ENCODE results near the gene ATP8B1.

DNA sequence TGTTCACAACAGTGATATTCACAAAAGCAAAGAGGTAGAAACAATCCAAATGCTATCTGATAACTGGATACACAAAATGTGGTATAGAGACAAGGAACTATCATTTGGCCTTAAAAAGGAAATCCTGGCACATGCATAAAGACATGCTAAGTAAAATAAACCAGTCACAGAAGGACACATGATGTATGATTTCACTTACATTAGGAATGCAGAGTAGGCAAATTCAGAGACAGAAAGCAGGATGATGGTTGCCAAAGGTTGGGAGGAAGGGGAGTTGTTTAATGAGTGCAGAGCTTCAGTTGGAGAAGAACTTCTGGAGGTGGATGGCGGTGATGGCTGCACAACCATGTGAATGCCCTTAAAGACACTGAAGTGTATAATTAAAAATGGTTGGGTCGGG is 38.1 kb downstream of the ATP8B1 start:
- TF ChIP-seq, protein P1, sequence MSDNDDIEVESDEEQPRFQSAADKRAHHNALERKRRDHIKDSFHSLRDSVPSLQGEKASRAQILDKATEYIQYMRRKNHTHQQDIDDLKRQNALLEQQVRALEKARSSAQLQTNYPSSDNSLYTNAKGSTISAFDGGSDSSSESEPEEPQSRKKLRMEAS (IDR thresholded peaks at IDR 0.05) = no peak
- TF ChIP-seq, protein P2, sequence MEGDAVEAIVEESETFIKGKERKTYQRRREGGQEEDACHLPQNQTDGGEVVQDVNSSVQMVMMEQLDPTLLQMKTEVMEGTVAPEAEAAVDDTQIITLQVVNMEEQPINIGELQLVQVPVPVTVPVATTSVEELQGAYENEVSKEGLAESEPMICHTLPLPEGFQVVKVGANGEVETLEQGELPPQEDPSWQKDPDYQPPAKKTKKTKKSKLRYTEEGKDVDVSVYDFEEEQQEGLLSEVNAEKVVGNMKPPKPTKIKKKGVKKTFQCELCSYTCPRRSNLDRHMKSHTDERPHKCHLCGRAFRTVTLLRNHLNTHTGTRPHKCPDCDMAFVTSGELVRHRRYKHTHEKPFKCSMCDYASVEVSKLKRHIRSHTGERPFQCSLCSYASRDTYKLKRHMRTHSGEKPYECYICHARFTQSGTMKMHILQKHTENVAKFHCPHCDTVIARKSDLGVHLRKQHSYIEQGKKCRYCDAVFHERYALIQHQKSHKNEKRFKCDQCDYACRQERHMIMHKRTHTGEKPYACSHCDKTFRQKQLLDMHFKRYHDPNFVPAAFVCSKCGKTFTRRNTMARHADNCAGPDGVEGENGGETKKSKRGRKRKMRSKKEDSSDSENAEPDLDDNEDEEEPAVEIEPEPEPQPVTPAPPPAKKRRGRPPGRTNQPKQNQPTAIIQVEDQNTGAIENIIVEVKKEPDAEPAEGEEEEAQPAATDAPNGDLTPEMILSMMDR (IDR thresholded peaks at IDR 0.05; ENCODE audit: low read depth, low read length, missing input control) = no peak
- TF ChIP-seq EGR1 (IDR thresholded peaks at IDR 0.05; ENCODE audit: low read depth in 2 of 2) = no peak
- TF ChIP-seq RAD21 (IDR thresholded peaks at IDR 0.05) = no peak
- TF ChIP-seq, protein P3, sequence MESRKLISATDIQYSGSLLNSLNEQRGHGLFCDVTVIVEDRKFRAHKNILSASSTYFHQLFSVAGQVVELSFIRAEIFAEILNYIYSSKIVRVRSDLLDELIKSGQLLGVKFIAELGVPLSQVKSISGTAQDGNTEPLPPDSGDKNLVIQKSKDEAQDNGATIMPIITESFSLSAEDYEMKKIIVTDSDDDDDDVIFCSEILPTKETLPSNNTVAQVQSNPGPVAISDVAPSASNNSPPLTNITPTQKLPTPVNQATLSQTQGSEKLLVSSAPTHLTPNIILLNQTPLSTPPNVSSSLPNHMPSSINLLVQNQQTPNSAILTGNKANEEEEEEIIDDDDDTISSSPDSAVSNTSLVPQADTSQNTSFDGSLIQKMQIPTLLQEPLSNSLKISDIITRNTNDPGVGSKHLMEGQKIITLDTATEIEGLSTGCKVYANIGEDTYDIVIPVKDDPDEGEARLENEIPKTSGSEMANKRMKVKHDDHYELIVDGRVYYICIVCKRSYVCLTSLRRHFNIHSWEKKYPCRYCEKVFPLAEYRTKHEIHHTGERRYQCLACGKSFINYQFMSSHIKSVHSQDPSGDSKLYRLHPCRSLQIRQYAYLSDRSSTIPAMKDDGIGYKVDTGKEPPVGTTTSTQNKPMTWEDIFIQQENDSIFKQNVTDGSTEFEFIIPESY (IDR thresholded peaks at IDR 0.05) = no peak
- TF ChIP-seq YY1 (IDR thresholded peaks at IDR 0.05) = no peak

Measured in liver (tissue), 3 donors.